ENCODE data around the gene C22orf42.
"Not testable (repeated sequence)": the region's sequence is repeated elsewhere in the genome, so short reads cannot be mapped to it uniquely, and the experiment has no call there.

- not testable (repeated sequence) for TF ChIP-seq POLR2A (IDR thresholded peaks at IDR 0.05); CTCF (IDR thresholded peaks at IDR 0.05 in 8 of 11, conservative IDR thresholded peaks at IDR 0.05 in 3 of 11)
These were observed 36.8 kb upstream of the C22orf42 start for GRCh38 chr22:32195900-32196299.

Measured in spleen (tissue), 7 donors.